Heart right ventricle (tissue), 16 donors: ENCODE results near the gene PPP4R1. TPM values are rescaled to one million over a fixed set of nuclear protein-coding genes. Genes with fewer than 3 reads are reported as not detected.
A peak's percentile ranks its signal among the peaks of the same experiment; 100 is the strongest.

Experiments used
- ATAC-seq, 8 donors: fragments of 200-7000 bp; cut with Tn5 transposase; one replicate each; pipeline ENCODE4 v1.9.1; 2020; ENCODE audit warnings: mild to moderate bottlenecking in 8 of 8, moderate library complexity in 8 of 8, moderate number of reproducible peaks in 1 of 8
- DNase-seq, 2 donors: peaks; one replicate each; pipeline ENCODE4 v3.0.0-alpha.2; 2020
- H3K27ac ChIP-seq, 10 donors: fragments of 200-600 bp; sonication (generic) in 2 of 10; one replicate each; pipeline versions ENCODE4 v1.5.0 to v1.8.0; 2020 to 2022; ENCODE audit warnings: mild to moderate bottlenecking in 3 of 10
- H3K27me3 ChIP-seq, 7 donors: fragments of 200-600 bp; one replicate each; pipeline ENCODE4 v1.8.0; 2021 to 2022; ENCODE audit warnings: mild to moderate bottlenecking in 2 of 7
- H3K36me3 ChIP-seq, 9 donors: fragments of 200-600 bp; sonication (generic) in 1 of 9; one replicate each; pipeline versions ENCODE4 v1.5.0 to v1.8.0; 2020 to 2022; ENCODE audit warnings: mild to moderate bottlenecking in 2 of 9
- H3K4me1 ChIP-seq, 9 donors: fragments of 200-600 bp; sonication (generic) in 1 of 9; one replicate each; pipeline versions ENCODE4 v1.5.0 to v1.8.0; 2020 to 2022; ENCODE audit warnings: mild to moderate bottlenecking in 4 of 9
- H3K4me3 ChIP-seq, 10 donors: fragments of 200-600 bp; sonication (generic) in 2 of 10; one replicate each; pipeline versions ENCODE4 v1.5.0 to v1.8.0; 2020 to 2022; ENCODE audit warnings: mild to moderate bottlenecking in 7 of 10, moderate library complexity in 2 of 10
- H3K9me3 ChIP-seq, 11 donors: fragments of 200-600 bp in 10 of 11; sonication (generic) in 2 of 11; one replicate each; pipeline versions ENCODE4 v1.5.0 to v1.8.0; 2013 to 2022; ENCODE audit warnings: mild to moderate bottlenecking in 2 of 11, control low read depth in 1 of 11, moderate library complexity in 1 of 11
- WGBS, 2 donors: extraction: QIAGEN DNeasy Blood & Tissue Kit; methylation state at CpG; one replicate each; pipeline ENCODE4 v1.1.7; 2013; ENCODE audit warnings: inconsistent platforms in 1 of 2; 5-methylcytosine and 5-hydroxymethylcytosine counted together
- intact Hi-C, 10 donors: fragments of 100-400 bp; cut with DNase I; formaldehyde crosslinking; loops; one replicate each; pipeline versions ENCODE4 v1.11.1 to v1.14.2; 2022
- polyA plus RNA-seq, 2 donors: library from polyadenylated mRNA; stranded (reverse); fragments of 200-250 nt; gene quantifications; one replicate each; pipeline ENCODE4 v1.2.3, GENCODE V29; 2013
- total RNA-seq, 10 donors: library from RNA; stranded (reverse); fragmentation: NEBNext Ultra II Directional in 3 of 10; extraction: Animal tissue kit (Norgen Biotek cat#: 25700) in 3 of 10; gene quantifications; one replicate each; pipeline versions ENCODE4 v1.2.1 to v1.2.4, GENCODE V29; 2021 to 2023
- TF ChIP-seq, protein P1 (sequence below), 9 donors: fragments of 200-600 bp; sonication (generic) in 2 of 9; IDR thresholded peaks; one replicate each; pipeline versions ENCODE4 v1.5.0 to v1.8.0; 2021 to 2022; ENCODE audit warnings: antibody characterized with exemption in 9 of 9, mild to moderate bottlenecking in 5 of 9, moderate library complexity in 1 of 9
- donor health status: Arrhythmogenic right ventricular cardiomyopathy.
- donor health status: ischemic (EF 13 %, LVEDD 7.1; RV severe dilation, severe dysfunction).
- donor health status: healthy with polysubstance abuse.
- donor health status: DM: no; HTN: yes; CAD: no.
- donor health status: DM: no; HTN: no; CAD: no.
- donor health status: ischemic (EF 25% LVEDD 6.9; RV normal size, moderate dysfunction).
- donor health status: ischemic (EF 25% LVEDD 5.7; RV mildly dilated, moderate dysfunction).
- donor health status: healthy.
- donor health status: DM: yes; HTN: yes; CAD: no.
- donor health status: Ischemic cardiomyopathy.
- donor health status: ischemic (EF 35%, LVEDD 5.7; RV mildly dilated, moderate dysfunction).
- donor health status: nonischemic (EF 11% LVEDD 7.7; RV severe dilation, severe dysfunction).
- donor health status: DM: yes; HTN: yes; CAD: no.
- donor health status: PGD.
- donor health status: ischemic (EF 29% LVEDD 5.4; RV normal size, mild dysfunction).
- donor health status: nonischemic (EF 23%, LVEDD 6.1; RV moderate dilation, normal function).

PPP4R1 gene
- total and polyA plus RNA-seq, 12 donors, result 24.7 to 87.4 (median 60.4) TPM

DNA sequence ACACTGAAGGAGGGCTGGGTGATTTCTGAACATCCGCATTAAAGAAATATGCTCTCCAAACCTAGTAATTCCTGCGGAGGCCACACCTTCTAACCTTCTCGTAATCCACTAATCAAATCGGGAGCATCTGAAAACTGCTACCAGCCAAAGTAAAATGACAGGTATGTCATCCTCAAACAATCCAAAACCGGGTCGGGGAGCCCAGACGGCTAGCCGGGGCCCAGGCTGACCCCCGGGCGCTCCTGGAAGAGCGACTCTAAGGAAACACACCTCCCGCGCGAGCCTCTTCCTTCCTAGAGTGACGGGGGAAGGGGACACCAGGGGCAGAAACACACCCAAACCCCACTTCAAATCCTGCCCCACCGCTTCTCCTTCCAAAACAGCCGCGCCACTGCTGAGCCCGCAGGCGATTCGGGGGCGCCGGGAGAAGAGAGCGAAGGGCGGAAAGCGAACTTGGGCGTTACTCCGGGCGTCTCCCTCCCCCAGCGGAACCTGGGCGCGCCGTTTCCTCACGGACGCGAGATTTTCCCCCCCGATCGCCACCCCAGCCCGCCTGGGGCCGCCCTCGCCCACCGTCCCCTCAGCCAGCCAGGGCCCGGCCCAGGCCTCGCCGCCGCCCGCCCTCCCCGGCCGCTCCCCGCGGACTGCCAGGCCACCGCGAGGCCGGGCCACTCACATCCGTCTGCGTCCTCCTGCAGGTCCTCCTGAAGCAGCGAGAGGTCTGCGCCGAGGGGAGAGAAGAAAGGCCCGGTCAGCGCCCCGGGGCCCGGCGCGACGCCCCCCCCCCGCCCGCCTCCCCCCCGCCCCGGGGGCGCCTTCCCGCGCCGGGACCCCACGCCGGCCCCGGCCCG lies 584 bp downstream of the PPP4R1 start:
- Histone ChIP-seq H3K27me3 (no peaks in the 10 kb centered on the region), H3K36me3 (peaks cover 0 to 20% (median 4%) of the 10 kb centered on the region in 9 donors), H3K4me1 (peaks cover 3 to 54% (median 39%) of the 10 kb centered on the region in 9 donors), H3K9me3 (no peaks in the 10 kb centered on the region), H3K4me3 (peak overlapping the region; percentile 42 to 91 (median 86)), H3K27ac (peak overlapping the region; percentile 93 to 99 (median 97))
- intact Hi-C loops, result loop anchor here in 6 of 10 donors (2.0 to 10.0 kb wide), 10 partner anchors 37 to 911 kb away; partner anchors contain the start of genes VAPA (in 2 of the 6) and NAPG (in 1 of the 6)
- peak; percentile 64 to 73 for DNase-seq
- WGBS, 2 donors, result 0 to 1% methylated on average over 48 to 66 of the region's 78 CpGs
- TF ChIP-seq, protein P1, sequence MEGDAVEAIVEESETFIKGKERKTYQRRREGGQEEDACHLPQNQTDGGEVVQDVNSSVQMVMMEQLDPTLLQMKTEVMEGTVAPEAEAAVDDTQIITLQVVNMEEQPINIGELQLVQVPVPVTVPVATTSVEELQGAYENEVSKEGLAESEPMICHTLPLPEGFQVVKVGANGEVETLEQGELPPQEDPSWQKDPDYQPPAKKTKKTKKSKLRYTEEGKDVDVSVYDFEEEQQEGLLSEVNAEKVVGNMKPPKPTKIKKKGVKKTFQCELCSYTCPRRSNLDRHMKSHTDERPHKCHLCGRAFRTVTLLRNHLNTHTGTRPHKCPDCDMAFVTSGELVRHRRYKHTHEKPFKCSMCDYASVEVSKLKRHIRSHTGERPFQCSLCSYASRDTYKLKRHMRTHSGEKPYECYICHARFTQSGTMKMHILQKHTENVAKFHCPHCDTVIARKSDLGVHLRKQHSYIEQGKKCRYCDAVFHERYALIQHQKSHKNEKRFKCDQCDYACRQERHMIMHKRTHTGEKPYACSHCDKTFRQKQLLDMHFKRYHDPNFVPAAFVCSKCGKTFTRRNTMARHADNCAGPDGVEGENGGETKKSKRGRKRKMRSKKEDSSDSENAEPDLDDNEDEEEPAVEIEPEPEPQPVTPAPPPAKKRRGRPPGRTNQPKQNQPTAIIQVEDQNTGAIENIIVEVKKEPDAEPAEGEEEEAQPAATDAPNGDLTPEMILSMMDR (IDR thresholded peaks at IDR 0.05), result no peak
- ATAC-seq, result peak; percentile 43 to 81 (median 68)

DNA sequence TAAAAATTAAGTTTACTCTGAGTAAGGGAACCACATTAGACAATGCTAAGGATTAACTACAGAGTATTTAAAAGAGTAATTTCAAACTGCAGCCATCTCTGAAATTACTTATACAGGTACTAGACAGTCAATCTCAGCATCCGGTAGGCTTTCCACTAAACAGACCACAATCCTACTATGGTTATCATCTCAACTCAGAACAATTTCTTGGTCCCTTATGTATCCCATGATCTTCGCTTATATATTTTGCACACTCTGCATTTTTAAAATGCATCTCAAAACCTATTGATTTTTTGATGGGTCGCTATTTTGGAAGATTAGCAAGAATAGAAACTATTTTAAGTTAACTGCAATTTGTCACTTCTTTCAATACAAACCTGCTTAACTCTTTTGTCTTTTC lies 1.4 kb downstream of the PPP4R1 start:
- ATAC-seq (no peak), DNase-seq (no peak)
- Histone ChIP-seq H3K4me3 (peak overlapping the region in 9 of 10 donors; percentile 42 to 91 (median 86)), H3K9me3 (no peaks in the 10 kb centered on the region), H3K27ac (peak overlapping the region in 8 of 10 donors; percentile 93 to 99 (median 96)), H3K27me3 (no peaks in the 10 kb centered on the region), H3K4me1 (peaks cover 3 to 62% (median 40%) of the 10 kb centered on the region in 9 donors), H3K36me3 (peaks cover 0 to 20% (median 4%) of the 10 kb centered on the region in 9 donors)
- TF ChIP-seq, protein P1 (IDR thresholded peaks at IDR 0.05), result no peak
- 38 to 45% methylated on average over 3 of the region's 3 CpGs for WGBS, 2 donors
- intact Hi-C loops, result loop anchor here in 6 of 10 donors (2.0 to 10.0 kb wide), 10 partner anchors 36 to 912 kb away; partner anchors contain the start of genes VAPA (in 2 of the 6) and NAPG (in 1 of the 6)

DNA sequence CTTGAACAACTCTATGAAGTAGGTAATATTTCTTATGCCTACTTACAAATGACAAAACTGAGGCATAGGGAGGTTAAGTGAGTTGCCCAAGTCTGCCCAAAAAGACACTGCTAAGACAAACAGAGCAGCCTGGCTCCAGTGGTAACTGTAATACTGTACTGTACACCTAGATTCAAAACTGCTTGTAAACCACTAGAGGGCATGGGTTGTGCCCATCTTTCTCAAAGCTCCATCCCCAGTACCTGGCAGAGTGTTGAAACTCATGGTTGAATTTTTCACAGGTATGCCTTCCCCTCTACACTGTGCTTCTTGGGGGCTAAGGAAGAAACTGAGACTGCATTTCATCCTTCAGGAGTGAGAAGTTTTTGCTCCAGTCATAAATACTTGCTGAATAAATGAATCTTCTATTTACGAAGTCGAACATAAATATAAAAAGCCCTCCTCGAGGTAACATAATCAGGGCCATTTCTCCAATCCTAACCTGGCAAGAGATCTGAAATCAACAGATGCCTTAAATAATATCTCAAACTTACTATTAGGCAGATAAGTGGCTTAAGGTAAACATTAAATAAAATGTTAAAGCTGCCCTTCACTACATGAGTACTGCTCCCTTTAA lies 2.0 kb downstream of the PPP4R1 start:
- 67 to 73% methylated on average over 3 of the region's 3 CpGs for WGBS, 2 donors
- intact Hi-C loops, result loop anchor here in 6 of 10 donors (2.0 to 10.0 kb wide), 10 partner anchors 36 to 912 kb away; partner anchors contain the start of genes VAPA (in 2 of the 6) and NAPG (in 1 of the 6)
- peaks cover 0 to 20% (median 4%) of the 10 kb centered on the region in 9 donors for H3K36me3 ChIP-seq
- no peaks in the 10 kb centered on the region for H3K9me3 ChIP-seq
- TF ChIP-seq, protein P1 (IDR thresholded peaks at IDR 0.05), result peak; percentile 21 to 70 (median 56)
- peak overlapping the region in 4 of 10 donors; percentile 96 to 98 (median 96) for H3K27ac ChIP-seq
- DNase-seq, result peak in 1 of 2 donors; percentile 14
- H3K4me3 ChIP-seq, result peak overlapping the region in 4 of 10 donors; percentile 86 to 91 (median 88)
- no peaks in the 10 kb centered on the region for H3K27me3 ChIP-seq
- peak in 5 of 8 donors; percentile 37 to 72 (median 67) for ATAC-seq
- peaks cover 3 to 64% (median 40%) of the 10 kb centered on the region in 9 donors for H3K4me1 ChIP-seq

DNA sequence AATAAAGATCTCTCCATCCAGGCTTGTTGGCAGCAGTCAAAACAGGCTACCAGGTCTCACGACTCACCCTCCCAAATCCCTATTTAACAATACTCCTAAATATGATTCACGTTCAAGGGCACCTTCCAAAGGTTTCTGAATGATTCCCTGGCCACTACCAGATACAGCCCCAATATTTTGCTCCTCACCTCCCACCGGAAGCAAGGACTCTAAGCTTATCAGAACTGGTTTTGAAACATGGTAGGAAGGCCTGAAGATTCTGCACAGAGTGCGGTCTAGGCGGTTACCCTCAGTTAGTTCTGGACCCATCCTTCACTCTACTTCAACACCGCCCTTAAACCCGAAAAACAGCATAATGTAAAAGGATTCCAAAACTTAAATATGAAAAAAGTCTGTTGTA lies 5.2 kb downstream of the PPP4R1 start:
- Histone ChIP-seq H3K36me3 (peaks cover 0 to 33% (median 4%) of the 10 kb centered on the region in 9 donors), H3K9me3 (no peaks in the 10 kb centered on the region), H3K4me1 (peaks cover 3 to 59% (median 46%) of the 10 kb centered on the region in 9 donors), H3K4me3 (no peak overlapping the region), H3K27me3 (no peaks in the 10 kb centered on the region), H3K27ac (no peak overlapping the region)
- TF ChIP-seq, protein P1 (IDR thresholded peaks at IDR 0.05), result no peak
- ATAC-seq (no peak), DNase-seq (no peak)
- WGBS, 2 donors, result 74 to 77% methylated on average over 7 of the region's 7 CpGs
- intact Hi-C loops, result no loop called here
